ENCODE measurements around the gene BATF3.
"Not testable (repeated sequence)": the region's sequence is repeated elsewhere in the genome, so short reads cannot be mapped to it uniquely, and the experiment has no call there.

BATF3 gene

DNA sequence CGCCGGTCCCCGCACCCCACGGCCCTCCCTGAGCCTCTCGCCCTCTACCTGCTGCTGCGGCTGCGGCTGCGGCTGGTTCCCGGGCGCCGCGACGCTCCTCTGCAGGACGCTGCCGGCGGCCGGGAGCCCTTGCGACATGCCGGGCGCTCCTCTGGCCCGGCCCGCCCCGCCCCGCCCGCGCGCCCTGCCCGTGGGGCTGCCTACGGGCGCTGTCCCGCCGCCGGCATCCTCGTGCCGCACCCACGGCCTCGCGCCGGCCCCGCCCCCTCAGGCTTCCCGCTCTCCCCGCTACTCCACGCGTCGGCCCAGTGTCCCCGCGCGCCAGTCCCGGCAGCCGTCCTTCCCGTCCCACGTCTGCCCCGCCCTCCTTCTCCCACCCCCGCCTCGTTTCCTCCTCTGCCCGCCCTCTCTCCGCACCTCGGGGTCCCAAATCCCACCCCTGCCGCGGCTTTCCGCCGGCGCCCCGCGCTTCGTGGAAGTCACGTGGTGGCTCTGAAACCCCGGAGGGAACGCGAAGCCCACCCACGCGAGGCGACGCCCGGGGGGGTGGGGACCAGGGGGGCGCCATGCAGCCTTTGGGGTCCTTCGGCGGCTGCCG lies at the start of gene BATF3:
BATF3 (minus strand) TSS at position 216 of the 598 bp plus-strand sequence; CDS start at position 138, 78 bp downstream.
- H3K4me3 Mint-ChIP-seq: peak within 1 kb of the TSS; percentile 92
- peaks cover 53% of the 10 kb centered on the region for H3K4me1 Mint-ChIP-seq (ENCODE audit: low read depth)
- H3K27ac Mint-ChIP-seq: peak within 1 kb of the TSS; percentile 93
- H3K9me3 Mint-ChIP-seq (ENCODE audit: low read depth): no peaks in the 10 kb centered on the region
- H3K36me3 Mint-ChIP-seq: peaks cover 11% of the 10 kb centered on the region
- no peaks in the 10 kb centered on the region for H3K27me3 Mint-ChIP-seq

DNA sequence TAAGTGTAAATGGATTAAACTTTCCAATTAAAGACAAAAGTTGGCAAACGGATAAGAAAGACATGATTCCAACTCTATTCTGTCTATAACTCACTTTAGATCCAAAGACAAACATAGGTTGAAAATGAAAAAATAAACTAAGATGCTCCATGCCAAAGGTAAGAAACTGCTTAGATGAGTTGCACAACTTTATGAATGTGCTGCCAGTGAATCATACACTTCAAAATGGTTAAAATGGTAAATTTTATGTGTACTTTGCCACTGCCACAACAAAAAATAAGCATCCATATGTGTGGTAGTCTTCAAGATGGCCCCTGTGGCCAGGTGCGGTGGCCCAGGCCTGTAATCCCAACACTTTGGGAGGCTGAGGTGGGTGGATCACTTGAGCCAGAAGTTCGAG lies 46.9 kb upstream of the BATF3 start:
- Mint-ChIP-seq H3K9me3 (ENCODE audit: low read depth) (no peaks in the 10 kb centered on the region), H3K27ac (no peak overlapping the region), H3K36me3 (peaks cover 9% of the 10 kb centered on the region), H3K27me3 (no peaks in the 10 kb centered on the region), H3K4me3 (no peak overlapping the region), H3K4me1 (ENCODE audit: low read depth) (peaks cover 42% of the 10 kb centered on the region)

DNA sequence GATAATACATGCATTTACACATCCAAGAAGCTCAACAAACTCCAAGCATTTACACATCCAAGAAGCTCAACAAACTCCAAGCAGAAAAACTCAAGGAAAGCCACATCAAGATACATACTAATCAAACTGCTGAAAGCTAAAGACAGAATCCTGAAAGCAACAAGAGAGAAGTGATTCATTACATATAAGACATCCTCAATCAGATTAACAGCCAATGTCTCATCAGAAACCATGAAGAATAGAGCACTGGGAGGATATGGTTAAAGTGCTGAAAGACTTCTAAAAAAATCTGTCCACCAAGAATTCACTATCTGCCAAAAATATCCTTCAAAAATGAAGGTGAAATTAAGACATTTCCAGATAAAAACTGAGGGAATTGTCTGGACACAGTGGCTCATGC lies 45.7 kb upstream of the BATF3 start:
- H3K36me3 Mint-ChIP-seq: peaks cover 14% of the 10 kb centered on the region
- no peak overlapping the region for H3K27ac Mint-ChIP-seq
- peaks cover 35% of the 10 kb centered on the region for H3K4me1 Mint-ChIP-seq (ENCODE audit: low read depth)
- H3K9me3 Mint-ChIP-seq (ENCODE audit: low read depth): no peaks in the 10 kb centered on the region
- no peak overlapping the region for H3K4me3 Mint-ChIP-seq
- no peaks in the 10 kb centered on the region for H3K27me3 Mint-ChIP-seq

DNA sequence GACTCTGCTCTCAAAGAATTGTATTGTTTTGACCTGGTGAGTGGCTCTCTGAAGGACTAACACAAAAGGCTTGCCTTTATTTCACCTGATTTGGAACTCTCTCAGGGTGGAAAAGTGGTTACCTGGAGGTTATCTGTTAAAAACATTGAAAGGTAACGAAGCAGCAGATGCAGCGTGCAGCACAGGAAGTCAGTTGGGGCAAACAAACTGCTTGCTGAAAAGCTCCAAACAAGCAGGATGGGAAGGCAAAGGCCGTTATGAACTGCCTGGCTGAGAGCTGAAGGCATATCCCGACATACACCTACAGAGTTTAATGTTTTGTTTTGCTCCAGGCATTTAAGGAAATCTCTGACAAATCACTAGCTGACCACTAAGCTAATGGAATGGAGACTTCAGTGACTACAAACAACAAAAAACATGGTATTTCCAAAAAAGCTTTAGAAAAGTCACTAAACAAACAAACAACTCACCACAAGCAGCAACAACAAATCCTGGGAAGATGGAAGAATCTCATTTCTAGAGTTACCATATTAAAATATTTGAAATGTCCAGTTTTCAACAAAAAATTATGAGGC lies 44.3 kb upstream of the BATF3 start:
- H3K4me3 Mint-ChIP-seq: no peak overlapping the region
- peak overlapping the region; percentile 43 for H3K27ac Mint-ChIP-seq
- H3K4me1 Mint-ChIP-seq (ENCODE audit: low read depth): peaks cover 30% of the 10 kb centered on the region
- H3K27me3 Mint-ChIP-seq: no peaks in the 10 kb centered on the region
- H3K36me3 Mint-ChIP-seq: peaks cover 18% of the 10 kb centered on the region
- H3K9me3 Mint-ChIP-seq (ENCODE audit: low read depth): no peaks in the 10 kb centered on the region

GRCh38 chr1:212738330-212738729 lies 38.7 kb upstream of the BATF3 start:
- H3K4me3 Mint-ChIP-seq: no peak overlapping the region

DNA sequence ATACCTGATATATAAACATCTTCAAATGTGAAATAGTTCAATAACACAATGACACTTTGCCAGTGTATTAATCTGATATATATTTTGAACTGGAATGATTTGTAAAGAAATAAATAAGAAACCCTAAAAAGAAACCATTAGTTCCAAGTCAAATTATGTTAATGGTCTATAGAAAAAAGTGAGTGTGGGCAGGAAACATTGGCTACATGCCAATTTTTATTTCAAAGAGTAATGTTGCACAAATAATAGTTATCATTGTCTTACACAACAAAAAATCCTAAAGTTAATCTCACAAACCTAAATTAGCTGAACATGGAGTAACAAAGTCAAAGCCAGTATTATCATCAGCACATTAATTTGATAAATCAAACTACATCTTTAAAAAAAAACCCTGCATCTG lies 37.9 kb upstream of the BATF3 start:
- Mint-ChIP-seq H3K9me3 (ENCODE audit: low read depth) (no peaks in the 10 kb centered on the region), H3K36me3 (peaks cover 26% of the 10 kb centered on the region), H3K4me1 (ENCODE audit: low read depth) (peaks cover 15% of the 10 kb centered on the region), H3K27ac (no peak overlapping the region), H3K4me3 (no peak overlapping the region), H3K27me3 (no peaks in the 10 kb centered on the region)

More at GRCh38 chr1:212738330-212738729, 38.7 kb upstream of the BATF3 start:
- Mint-ChIP-seq H3K9me3 (ENCODE audit: low read depth) (no peaks in the 10 kb centered on the region), H3K4me1 (ENCODE audit: low read depth) (peaks cover 16% of the 10 kb centered on the region), H3K36me3 (peaks cover 26% of the 10 kb centered on the region), H3K27ac (peak overlapping the region; percentile 41), H3K27me3 (no peaks in the 10 kb centered on the region)

GRCh38 chr1:212733109-212733508 lies 33.5 kb upstream of the BATF3 start:
- Mint-ChIP-seq H3K4me1 (ENCODE audit: low read depth) (no peaks in the 10 kb centered on the region), H3K4me3 (no peak overlapping the region), H3K27ac (no peak overlapping the region), H3K27me3 (no peaks in the 10 kb centered on the region), H3K36me3 (peaks cover 9% of the 10 kb centered on the region), H3K9me3 (ENCODE audit: low read depth) (no peaks in the 10 kb centered on the region)

DNA sequence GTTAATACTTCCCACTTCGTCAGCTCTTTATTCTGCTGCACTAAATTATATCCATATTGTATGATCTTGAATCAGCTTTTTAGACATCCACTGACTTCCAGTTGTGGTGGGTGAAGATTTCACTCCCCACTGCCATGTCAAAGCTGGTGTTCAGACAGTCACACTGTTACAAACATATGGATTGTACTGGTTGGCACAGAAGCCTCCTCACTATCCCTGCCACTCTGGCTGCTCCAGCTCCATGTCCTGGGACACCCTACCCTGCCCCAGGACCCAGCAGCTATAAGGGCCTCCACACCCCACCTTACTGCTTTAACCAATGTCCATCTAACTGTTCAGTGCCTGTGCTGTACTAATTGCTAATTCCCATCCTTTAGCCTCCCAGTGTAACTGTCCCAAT lies 32.0 kb upstream of the BATF3 start:
- H3K4me1 Mint-ChIP-seq (ENCODE audit: low read depth): no peaks in the 10 kb centered on the region
- H3K27me3 Mint-ChIP-seq: no peaks in the 10 kb centered on the region
- H3K36me3 Mint-ChIP-seq: peaks cover 14% of the 10 kb centered on the region
- no peak overlapping the region for H3K27ac Mint-ChIP-seq
- no peak overlapping the region for H3K4me3 Mint-ChIP-seq
- no peaks in the 10 kb centered on the region for H3K9me3 Mint-ChIP-seq (ENCODE audit: low read depth)

DNA sequence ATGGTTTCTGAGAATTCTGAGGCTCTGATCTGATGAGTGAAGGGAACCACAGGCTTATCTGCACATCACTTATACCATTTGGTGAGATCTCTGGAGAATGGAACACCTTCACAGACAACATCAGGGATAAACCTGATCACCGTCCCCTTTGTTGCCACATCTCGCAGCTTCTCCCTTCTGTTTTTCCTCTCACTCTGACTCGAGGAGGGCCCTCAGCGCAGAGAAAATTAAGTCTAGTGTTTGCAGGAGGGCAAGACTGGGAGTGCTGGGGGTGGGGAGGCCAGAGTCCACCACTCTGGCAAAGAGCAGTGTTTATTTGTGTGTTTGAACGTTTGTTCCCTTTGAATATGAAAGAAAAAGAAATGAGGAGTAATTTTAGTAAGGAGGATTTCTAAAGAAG lies 29.0 kb upstream of the BATF3 start:
- Mint-ChIP-seq H3K27me3 (no peaks in the 10 kb centered on the region), H3K4me3 (no peak overlapping the region), H3K36me3 (peaks cover 16% of the 10 kb centered on the region), H3K27ac (no peak overlapping the region), H3K4me1 (ENCODE audit: low read depth) (no peaks in the 10 kb centered on the region), H3K9me3 (ENCODE audit: low read depth) (no peaks in the 10 kb centered on the region)

- Mint-ChIP-seq H3K4me1 (ENCODE audit: low read depth) (peaks cover 4% of the 10 kb centered on the region), H3K27me3 (no peaks in the 10 kb centered on the region), H3K27ac (peak overlapping the region; percentile 54), H3K36me3 (peaks cover 16% of the 10 kb centered on the region), H3K9me3 (ENCODE audit: low read depth) (no peaks in the 10 kb centered on the region), H3K4me3 (no peak overlapping the region)
Observed at GRCh38 chr1:212727386-212728181, 27.9 kb upstream of the BATF3 start.

GRCh38 chr1:212724679-212725078 lies 25.0 kb upstream of the BATF3 start:
- peaks cover 16% of the 10 kb centered on the region for H3K36me3 Mint-ChIP-seq
- H3K9me3 Mint-ChIP-seq (ENCODE audit: low read depth); H3K4me3 Mint-ChIP-seq; H3K27me3 Mint-ChIP-seq; H3K27ac Mint-ChIP-seq: not testable (repeated sequence)
- peaks cover 20% of the 10 kb centered on the region for H3K4me1 Mint-ChIP-seq (ENCODE audit: low read depth)

DNA sequence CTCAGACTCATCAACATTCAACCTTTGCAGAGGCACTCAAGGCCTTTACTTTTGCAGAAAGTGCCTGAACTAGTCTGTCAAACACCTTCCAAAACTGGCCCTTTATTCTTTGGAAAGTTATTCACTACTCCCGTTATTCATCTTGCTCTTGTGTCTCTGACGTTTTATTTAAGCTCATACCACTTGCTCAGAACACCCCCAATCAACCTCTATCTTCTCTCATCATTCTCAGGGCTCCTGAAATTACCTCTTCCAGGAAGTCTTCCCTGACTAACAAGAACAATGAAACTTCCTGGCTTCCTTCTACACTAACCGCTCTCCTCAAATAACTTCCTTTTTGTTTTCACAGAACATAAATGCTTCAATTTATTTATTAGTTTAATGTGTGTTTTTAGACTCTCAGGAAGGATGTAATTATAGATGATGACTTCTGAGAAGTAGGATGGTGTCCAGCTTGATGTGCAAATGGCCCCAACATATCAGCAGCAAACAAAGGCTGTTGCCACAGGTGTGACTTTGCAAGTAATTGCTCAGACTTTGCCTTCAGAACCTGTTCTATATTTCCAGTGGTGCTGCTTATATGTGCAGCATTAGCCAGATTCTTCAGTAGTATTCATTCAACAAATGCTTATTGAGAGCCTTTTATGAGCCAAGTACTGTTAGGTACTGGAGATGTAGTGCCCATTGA lies 22.8 kb upstream of the BATF3 start:
- Mint-ChIP-seq H3K27ac (peak overlapping the region; percentile 35), H3K9me3 (ENCODE audit: low read depth) (no peaks in the 10 kb centered on the region), H3K27me3 (peaks cover 5% of the 10 kb centered on the region), H3K4me1 (ENCODE audit: low read depth) (peaks cover 20% of the 10 kb centered on the region), H3K4me3 (peak overlapping the region; percentile 42), H3K36me3 (peaks cover 14% of the 10 kb centered on the region)

GRCh38 chr1:212721388-212722247 lies 22.0 kb upstream of the BATF3 start:
- Mint-ChIP-seq H3K4me3 (no peak overlapping the region), H3K4me1 (ENCODE audit: low read depth) (peaks cover 20% of the 10 kb centered on the region), H3K36me3 (peaks cover 11% of the 10 kb centered on the region), H3K27me3 (peaks cover 5% of the 10 kb centered on the region), H3K27ac (peak overlapping the region; percentile 42), H3K9me3 (ENCODE audit: low read depth) (no peaks in the 10 kb centered on the region)

DNA sequence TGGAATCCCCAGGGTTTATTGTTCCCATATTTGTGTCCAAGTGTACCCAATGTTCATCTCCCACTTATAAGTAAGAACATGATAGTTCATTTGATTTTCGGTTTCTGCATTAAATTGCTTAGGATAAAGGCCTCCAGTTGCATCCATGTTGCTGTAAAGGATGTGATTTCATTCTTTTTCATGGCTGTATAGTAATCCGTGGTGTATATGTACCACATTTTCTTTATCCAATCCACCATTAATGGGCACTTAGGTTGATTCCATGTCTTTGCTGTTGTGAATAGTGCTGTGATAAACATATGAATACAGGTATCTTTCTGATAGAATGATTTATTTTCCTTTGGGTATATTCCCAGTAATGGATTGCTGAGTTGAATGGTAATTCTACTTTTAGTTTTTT lies 20.0 kb upstream of the BATF3 start:
- Mint-ChIP-seq H3K36me3 (peaks cover 7% of the 10 kb centered on the region), H3K9me3 (ENCODE audit: low read depth) (no peaks in the 10 kb centered on the region), H3K4me3 (no peak overlapping the region), H3K4me1 (ENCODE audit: low read depth) (peaks cover 20% of the 10 kb centered on the region), H3K27ac (no peak overlapping the region), H3K27me3 (peaks cover 5% of the 10 kb centered on the region)
